Kidney epithelial cell (primary cell): ENCODE measurements around the gene CCDC136. TPM values are rescaled to one million over a fixed set of nuclear protein-coding genes. Genes with fewer than 3 reads are reported as not detected.
A peak's percentile ranks its signal among the peaks of the same experiment; 100 is the strongest.

Source experiments
- DNase-seq: peaks from one replicate; pipeline ENCODE4 v3.0.0-alpha.2; 2010; ENCODE audit warnings: low read depth
- H3K27me3 ChIP-seq: 2 replicates; pipeline ENCODE4 v1.6.0; 2011; ENCODE audit warnings: low read length; ENCODE audit not compliant: control insufficient read depth, insufficient read depth
- H3K36me3 ChIP-seq: 2 replicates; pipeline ENCODE4 v1.5.1; 2011; ENCODE audit warnings: low read length; ENCODE audit not compliant: control insufficient read depth, insufficient read depth
- H3K4me3 ChIP-seq: 2 replicates; pipeline ENCODE4 v1.5.1; 2011; ENCODE audit warnings: low read depth, mild to moderate bottlenecking, control low read depth, low read length
- CTCF ChIP-seq: IDR thresholded peaks from 2 replicates; pipeline ENCODE4 v1.5.1; 2011; ENCODE audit warnings: mild to moderate bottlenecking, moderate library complexity, low read length, control low read depth, inconsistent platforms; ENCODE audit not compliant: insufficient read depth, poor library complexity, severe bottlenecking
- total RNA-seq: library from RNA; depleted of rRNA; stranded (reverse); fragments of >200 nt; gene quantifications from 2 replicates; pipeline ENCODE4 v1.2.3, GENCODE V29; 2015

CCDC136 gene
- total RNA-seq, 1 donor from 2014 or later: 7.2 TPM

- peak overlapping the region; percentile 59 for H3K4me3 ChIP-seq
- H3K27me3 ChIP-seq: no peaks in the 10 kb centered on the region
These were observed 40.5 kb downstream of the CCDC136 start for GRCh38 chr7:128831994-128832879.

GRCh38 chr7:128832880-128833147 is 41.0 kb downstream of the CCDC136 start:
- no peak for DNase-seq
- Histone ChIP-seq H3K36me3 (peaks cover 1% of the 10 kb centered on the region), H3K27me3 (no peaks in the 10 kb centered on the region), H3K4me3 (peak overlapping the region; percentile 59)
- no peak for TF ChIP-seq CTCF

More at GRCh38 chr7:128831994-128832879, 40.5 kb downstream of the CCDC136 start:
- H3K36me3 ChIP-seq: no peaks in the 10 kb centered on the region
- no peak for TF ChIP-seq CTCF
- no peak for DNase-seq

- DNase-seq: no peak
These were observed 41.6 kb downstream of the CCDC136 start for GRCh38 chr7:128833148-128833945.

GRCh38 chr7:128833946-128834325 is 42.2 kb downstream of the CCDC136 start:
- Histone ChIP-seq H3K4me3 (no peak overlapping the region), H3K27me3 (no peaks in the 10 kb centered on the region), H3K36me3 (peaks cover 1% of the 10 kb centered on the region)
- TF ChIP-seq CTCF: no peak
- DNase-seq: no peak

More at GRCh38 chr7:128833148-128833945, 41.6 kb downstream of the CCDC136 start:
- Histone ChIP-seq H3K36me3 (peaks cover 1% of the 10 kb centered on the region), H3K4me3 (peak overlapping the region; percentile 7), H3K27me3 (no peaks in the 10 kb centered on the region)
- no peak for TF ChIP-seq CTCF

- no peak for DNase-seq
- Histone ChIP-seq H3K27me3 (no peaks in the 10 kb centered on the region), H3K4me3 (no peak overlapping the region), H3K36me3 (peaks cover 5% of the 10 kb centered on the region)
- no peak for TF ChIP-seq CTCF
These were observed 43.5 kb downstream of the CCDC136 start for GRCh38 chr7:128835231-128835751.
